ENCODE data around the gene TRIM44. TPM values are rescaled to one million over a fixed set of nuclear protein-coding genes. Genes with fewer than 3 reads are reported as not detected.

Gene TRIM44
- total RNA-seq, 4 donors from 2014 or later, result 35.6 to 70.6 (median 43.2) TPM

DNA sequence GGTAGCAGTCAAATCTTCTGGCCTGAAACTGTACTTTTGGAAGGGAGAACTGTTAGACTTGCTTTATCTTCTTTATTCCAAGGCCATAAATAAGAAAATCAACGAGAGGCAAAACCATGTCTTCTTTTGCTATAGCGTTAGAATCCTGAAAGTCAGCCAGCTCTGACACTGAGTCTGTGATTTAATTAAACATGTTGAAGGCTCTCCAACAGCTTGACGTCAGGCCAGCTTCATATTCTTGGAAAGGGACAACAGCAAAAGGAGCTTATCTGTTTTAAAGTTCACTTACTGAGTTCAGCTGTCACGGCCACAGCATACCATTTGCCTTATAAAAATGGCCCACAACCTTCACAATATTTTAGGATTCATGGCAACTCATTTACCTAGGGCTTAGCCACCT is 150.3 kb downstream of the TRIM44 start:
- Histone ChIP-seq H3K4me3 (no peak overlapping the region), H3K27ac (no peak overlapping the region), H3K27me3 (no peaks in the 10 kb centered on the region), H3K4me1 (peaks cover 0 to 37% (median 0%) of the 10 kb centered on the region in 3 donors), H3K9me3 (no peaks in the 10 kb centered on the region), H3K36me3 (peaks cover 0 to 11% of the 10 kb centered on the region in 2 donors)
- ATAC-seq, result no peak
- 18 to 36% methylated on average over 4 of the region's 4 CpGs for WGBS, 2 donors (ENCODE audit: low coverage in 1 of 2)
- no peak for TF ChIP-seq POLR2A (IDR thresholded peaks at IDR 0.05)
- no peak for TF ChIP-seq EP300 (IDR thresholded peaks at IDR 0.05)
- TF ChIP-seq POLR2AphosphoS5 (IDR thresholded peaks at IDR 0.05), result no peak
- TF ChIP-seq CTCF (IDR thresholded peaks at IDR 0.05), result no peak

GRCh38 chr11:35814081-35814695 is 151.6 kb downstream of the TRIM44 start:
- Histone ChIP-seq H3K27ac (no peak overlapping the region), H3K4me1 (peaks cover 0 to 37% (median 0%) of the 10 kb centered on the region in 3 donors), H3K9me3 (no peaks in the 10 kb centered on the region), H3K4me3 (no peak overlapping the region), H3K36me3 (peaks cover 0 to 4% of the 10 kb centered on the region in 2 donors), H3K27me3 (no peaks in the 10 kb centered on the region)
- 85 to 93% methylated on average over 6 to 7 of the region's 7 CpGs for WGBS, 2 donors (ENCODE audit: low coverage in 1 of 2)
- TF ChIP-seq CTCF (IDR thresholded peaks at IDR 0.05) (no peak), POLR2A (IDR thresholded peaks at IDR 0.05) (no peak), EP300 (IDR thresholded peaks at IDR 0.05) (no peak)
- ATAC-seq, result no peak

DNA sequence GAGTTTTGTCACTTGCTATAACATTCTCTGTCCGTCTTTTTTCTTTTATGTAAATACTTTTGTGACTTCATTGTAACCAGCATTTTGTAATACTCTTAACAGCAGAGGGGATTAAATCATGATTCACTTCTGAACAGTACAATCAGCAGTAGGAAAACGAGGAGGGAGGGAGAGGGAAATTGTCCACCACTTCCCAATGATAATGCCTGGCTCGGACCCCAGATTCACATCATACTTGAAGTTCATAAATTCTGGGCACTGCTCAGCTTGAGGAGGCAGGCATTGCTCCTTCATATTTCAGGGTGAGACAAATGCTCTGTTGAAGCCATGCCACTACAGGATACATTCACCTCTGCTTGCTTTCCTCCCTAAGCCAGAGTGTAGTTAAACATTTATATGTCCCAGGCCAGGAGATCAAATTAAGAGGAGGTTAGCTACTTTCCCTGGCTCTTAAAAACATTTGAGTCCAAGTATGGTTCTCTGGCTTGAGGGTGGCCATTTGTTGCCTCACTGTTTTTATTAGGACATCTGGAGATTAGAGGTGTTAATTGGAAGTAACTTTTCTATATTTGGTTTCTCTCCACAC is 152.2 kb downstream of the TRIM44 start:
- H3K36me3 ChIP-seq, result peaks cover 0 to 2% of the 10 kb centered on the region in 2 donors
- no peak overlapping the region for H3K27ac ChIP-seq
- H3K27me3 ChIP-seq, result no peaks in the 10 kb centered on the region
- 35 to 54% methylated on average over 3 of the region's 3 CpGs for WGBS, 2 donors (ENCODE audit: low coverage in 1 of 2)
- H3K9me3 ChIP-seq, result no peaks in the 10 kb centered on the region
- peak; percentile 14 for ATAC-seq
- H3K4me3 ChIP-seq, result no peak overlapping the region
- peaks cover 0 to 37% (median 0%) of the 10 kb centered on the region in 3 donors for H3K4me1 ChIP-seq
- TF ChIP-seq POLR2AphosphoS5 (IDR thresholded peaks at IDR 0.05), result no peak
- TF ChIP-seq CTCF (IDR thresholded peaks at IDR 0.05), result no peak
- TF ChIP-seq EP300 (IDR thresholded peaks at IDR 0.05), result no peak
- TF ChIP-seq POLR2A (IDR thresholded peaks at IDR 0.05), result no peak

- Histone ChIP-seq H3K9me3 (no peaks in the 10 kb centered on the region), H3K27me3 (no peaks in the 10 kb centered on the region), H3K27ac (no peak overlapping the region), H3K4me1 (peaks cover 0 to 37% (median 0%) of the 10 kb centered on the region in 3 donors), H3K36me3 (no peaks in the 10 kb centered on the region), H3K4me3 (no peak overlapping the region)
- no peak for TF ChIP-seq EP300 (IDR thresholded peaks at IDR 0.05)
- peak; percentile 18 for TF ChIP-seq POLR2AphosphoS5 (IDR thresholded peaks at IDR 0.05)
- peak; percentile 62 for ATAC-seq
- 50 to 68% methylated on average over 1 to 5 of the region's 5 CpGs for WGBS, 2 donors (ENCODE audit: low coverage in 1 of 2)
These were observed 153.2 kb downstream of the TRIM44 start for GRCh38 chr11:35815556-35816315.

DNA sequence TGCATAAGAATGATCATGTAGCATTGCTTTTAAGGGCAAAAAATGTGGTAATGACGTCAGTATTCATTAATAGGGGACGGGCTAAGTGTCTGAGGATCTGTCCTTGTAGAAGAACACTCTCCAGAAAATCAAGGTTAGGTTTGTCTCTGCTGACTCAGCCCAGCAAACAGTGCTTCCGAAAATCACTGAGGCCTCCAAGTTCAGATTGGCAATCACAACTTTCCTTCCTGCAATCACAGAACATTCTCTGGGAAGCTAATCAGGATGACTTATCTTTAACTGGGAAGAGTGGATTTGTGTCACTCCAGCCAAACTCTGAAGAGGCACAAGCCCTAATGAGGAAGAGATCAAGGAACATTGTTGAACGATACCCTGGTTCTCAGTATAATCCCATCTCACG is 158.0 kb downstream of the TRIM44 start:
- Histone ChIP-seq H3K27me3 (no peaks in the 10 kb centered on the region), H3K36me3 (no peaks in the 10 kb centered on the region), H3K4me3 (no peak overlapping the region), H3K27ac (no peak overlapping the region), H3K9me3 (no peaks in the 10 kb centered on the region), H3K4me1 (peaks cover 0 to 15% (median 0%) of the 10 kb centered on the region in 3 donors)
- no peak for TF ChIP-seq CTCF (IDR thresholded peaks at IDR 0.05)
- no peak for TF ChIP-seq POLR2AphosphoS5 (IDR thresholded peaks at IDR 0.05)
- no peak for TF ChIP-seq EP300 (IDR thresholded peaks at IDR 0.05)
- TF ChIP-seq POLR2A (IDR thresholded peaks at IDR 0.05), result no peak
- 69 to 79% methylated on average over 4 to 5 of the region's 5 CpGs for WGBS, 2 donors (ENCODE audit: low coverage in 1 of 2)
- no peak for ATAC-seq
